ENCODE results near the gene CAD.
A peak's percentile ranks its signal among the peaks of the same experiment; 100 is the strongest.

Gene CAD

DNA sequence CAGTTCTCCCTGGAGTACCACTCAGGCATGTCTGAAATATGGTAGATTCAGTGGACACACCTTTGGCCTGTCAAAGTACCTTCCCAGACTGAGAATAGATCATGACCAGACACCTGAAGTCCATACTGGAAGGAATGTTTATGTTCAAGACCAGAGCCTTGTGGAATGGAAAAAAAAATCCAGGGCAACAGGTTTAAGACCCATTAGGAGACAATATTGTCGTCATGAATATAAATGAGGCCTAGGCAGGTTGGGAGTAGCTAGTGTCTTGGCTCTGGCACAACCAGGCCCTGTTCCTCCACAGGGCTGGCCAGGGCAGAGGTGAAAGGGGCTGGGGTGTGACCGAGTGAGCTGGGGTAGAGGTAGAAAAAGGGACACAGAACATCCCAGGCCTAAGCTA, 18.5 kb upstream of the CAD start:
- DNase-seq (ENCODE audit: low read depth in 3 of 3), result no peak

- DNase-seq (ENCODE audit: low read depth in 3 of 3), result no peak
Measured at GRCh38 chr2:27199241-27199640, 17.9 kb upstream of the CAD start.

DNA sequence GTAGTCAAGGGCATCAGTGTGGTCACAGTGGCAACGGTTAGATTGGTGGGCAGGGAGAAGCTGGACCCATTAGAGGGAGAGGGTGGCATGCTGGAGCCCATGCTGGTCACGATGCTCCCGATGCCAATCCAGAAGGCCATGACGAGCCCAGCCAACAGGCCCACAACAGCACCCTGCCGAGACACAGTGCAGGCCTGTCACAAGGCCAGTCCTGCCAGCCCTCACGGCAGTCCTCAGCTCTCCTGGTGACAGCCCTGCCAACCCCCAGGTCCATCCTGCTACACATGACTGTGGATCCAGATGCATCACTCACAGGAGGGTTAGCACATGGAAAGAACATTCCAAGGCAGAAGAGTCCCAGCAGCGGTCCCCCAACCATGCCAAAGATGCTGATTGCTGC, 15.5 kb upstream of the CAD start:
- no peak for DNase-seq (ENCODE audit: low read depth in 3 of 3)

DNA sequence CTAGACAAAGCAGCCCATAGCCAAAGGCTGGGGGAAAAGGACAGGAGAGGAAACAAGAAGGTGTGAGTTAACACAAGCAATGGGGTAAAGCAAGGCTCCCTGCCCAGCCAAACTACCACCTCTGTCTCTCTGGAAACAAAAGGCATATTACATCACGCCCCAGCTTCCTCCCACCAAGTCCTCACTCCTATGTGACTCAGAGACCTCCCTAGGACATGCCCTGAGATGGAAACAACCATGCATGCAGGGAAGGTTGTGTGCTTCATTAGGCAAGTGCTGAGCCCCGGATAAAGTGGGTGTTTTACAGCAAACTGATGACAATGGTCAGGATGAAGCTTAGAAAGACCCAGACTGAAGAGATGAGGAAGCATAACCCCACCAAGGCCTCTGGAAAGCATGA, 14.3 kb upstream of the CAD start:
- no peak for DNase-seq (ENCODE audit: low read depth in 3 of 3)

- no peak for DNase-seq (ENCODE audit: low read depth in 3 of 3)
Measured at GRCh38 chr2:27203741-27204140, 13.4 kb upstream of the CAD start.

- no peak for DNase-seq (ENCODE audit: low read depth in 3 of 3)
Measured at GRCh38 chr2:27204566-27204965, 12.6 kb upstream of the CAD start.

DNA sequence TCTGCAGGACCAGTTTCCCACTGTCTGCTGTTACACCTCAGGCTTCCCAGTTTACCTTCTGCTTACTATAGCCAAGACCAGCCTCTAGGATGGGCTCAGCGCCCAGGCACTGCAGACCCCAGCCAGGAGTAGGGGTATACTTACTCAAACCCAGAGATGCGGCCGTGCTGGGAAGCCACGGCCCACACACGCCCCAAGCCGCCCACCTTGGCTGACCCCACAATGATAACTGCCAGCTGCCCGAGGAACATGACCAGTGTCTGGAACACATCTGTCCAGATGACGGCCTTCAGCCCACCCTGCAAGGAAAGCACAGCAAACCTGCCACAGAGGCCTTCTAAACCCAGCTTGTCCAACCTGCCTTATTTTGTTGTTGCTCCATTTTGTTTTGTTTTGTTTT, 12.0 kb upstream of the CAD start:
- DNase-seq (ENCODE audit: low read depth in 3 of 3), result no peak

GRCh38 chr2:27206346-27206745, 10.8 kb upstream of the CAD start:
- DNase-seq (ENCODE audit: low read depth in 3 of 3), result no peak

- no peak for DNase-seq (ENCODE audit: low read depth in 3 of 3)
Measured at GRCh38 chr2:27208486-27209050, 8.6 kb upstream of the CAD start.

DNA sequence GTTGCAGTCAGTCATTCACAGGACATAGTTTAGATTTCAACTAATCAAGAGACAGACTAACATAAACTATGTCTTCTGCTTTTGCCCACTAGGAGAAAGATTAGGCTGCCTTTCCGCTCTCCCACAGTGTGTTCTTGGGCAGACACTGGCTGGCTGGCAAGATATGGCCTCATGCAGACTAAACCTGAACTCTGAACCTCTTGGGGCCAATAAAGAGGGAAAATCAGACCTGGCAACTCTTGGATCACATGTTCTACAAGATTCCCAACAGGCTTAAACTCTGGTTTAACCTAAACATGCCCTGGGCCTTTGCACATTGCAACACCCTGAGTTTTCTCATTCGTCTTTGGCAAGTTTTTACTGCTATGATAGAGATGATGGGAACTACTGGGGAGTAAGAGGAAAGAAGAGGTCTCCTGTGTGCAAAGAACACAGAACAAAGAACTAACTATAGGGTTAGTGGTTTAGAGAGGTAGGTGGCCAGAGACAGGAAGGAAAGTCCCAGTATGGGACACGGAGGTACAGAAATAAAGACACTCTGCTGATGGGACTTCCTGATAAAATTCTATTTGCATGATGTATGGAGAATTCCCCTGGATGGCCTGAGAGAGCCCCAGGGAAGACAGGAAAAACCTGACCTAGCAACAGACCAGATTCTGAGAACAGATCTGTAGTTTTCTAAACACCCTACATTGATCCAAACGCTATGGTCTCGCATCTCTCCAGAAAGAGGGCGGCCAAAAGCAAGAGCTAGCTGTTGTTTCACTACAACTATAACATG, 7.4 kb upstream of the CAD start:
- no peak for DNase-seq (ENCODE audit: low read depth in 3 of 3)

GRCh38 chr2:27211241-27211942, 5.8 kb upstream of the CAD start:
- no peak for DNase-seq (ENCODE audit: low read depth in 3 of 3)

DNA sequence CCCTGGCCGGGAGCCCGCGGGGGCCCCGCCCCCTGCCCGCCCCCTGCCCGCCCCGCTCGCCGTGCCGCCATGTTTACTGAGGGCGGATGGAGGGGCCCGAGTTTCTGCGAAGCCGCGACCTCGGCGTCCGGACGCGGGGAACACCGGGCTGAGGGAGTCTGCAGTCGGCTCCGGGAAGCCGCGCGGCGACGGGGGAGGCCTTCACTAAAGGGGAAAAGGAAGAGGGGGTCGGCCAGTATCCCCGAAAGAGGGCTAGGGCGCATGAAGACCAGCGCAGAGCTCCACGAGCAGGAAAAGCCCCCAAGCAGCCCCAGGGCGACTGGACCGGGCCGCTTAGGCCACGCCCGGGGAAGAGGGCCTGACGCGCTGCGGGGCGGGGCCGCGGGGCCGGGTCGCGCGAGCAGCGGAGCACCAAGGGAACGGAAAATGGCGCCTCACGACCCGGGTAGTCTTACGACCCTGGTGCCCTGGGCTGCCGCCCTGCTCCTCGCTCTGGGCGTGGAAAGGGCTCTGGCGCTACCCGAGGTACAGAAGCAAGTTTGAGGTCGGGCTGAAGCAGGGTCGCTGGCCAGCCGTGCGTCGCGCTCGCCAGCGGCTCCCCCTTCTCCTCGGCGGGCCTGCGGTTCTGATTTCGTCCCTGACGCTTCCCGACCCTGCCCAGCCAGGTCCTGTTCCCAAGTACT, 5.1 kb upstream of the CAD start, which contains the start of the genes ATRAID and SLC5A6:
Gene ATRAID (plus strand): TSS at position 99 of the 683 bp plus-strand sequence. CDS start 328 bp downstream, at position 427.
Gene SLC5A6 (minus strand): TSS at position 326 of the 683 bp plus-strand sequence. CDS start 4,618 bp downstream, outside the sequence.
- peak; percentile 74 to 80 (median 80) for DNase-seq (ENCODE audit: low read depth in 3 of 3)

GRCh38 chr2:27212626-27213471, 4.3 kb upstream of the CAD start:
- peak in 1 of 3 experiments; percentile 20 for DNase-seq (ENCODE audit: low read depth in 3 of 3)

GRCh38 chr2:27214941-27215340, 2.2 kb upstream of the CAD start:
- no peak for DNase-seq (ENCODE audit: low read depth in 3 of 3)

GRCh38 chr2:27216416-27217137, 592 bp upstream of the CAD start:
- DNase-seq (ENCODE audit: low read depth in 3 of 3), result no peak

DNA sequence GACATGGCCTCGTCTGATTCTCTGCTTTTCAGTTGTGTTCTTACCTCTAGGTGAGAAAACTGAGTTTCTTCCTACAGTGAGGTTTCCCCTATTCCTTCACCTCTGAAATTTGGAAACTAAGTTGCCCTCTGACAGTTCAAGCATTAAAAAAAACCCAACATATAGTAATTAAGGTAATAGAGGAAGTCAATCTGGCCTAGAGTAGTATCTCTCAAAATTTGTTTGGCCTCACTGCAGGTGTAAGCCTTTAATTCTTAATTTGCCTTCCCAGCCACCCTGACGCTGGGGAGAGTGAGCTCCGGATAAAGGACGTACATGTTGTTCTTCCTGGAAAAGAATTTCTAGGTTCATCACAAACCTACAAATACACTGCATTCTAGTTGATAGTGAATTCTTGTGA, 1.4 kb downstream of the CAD start:
- no peak for DNase-seq (ENCODE audit: low read depth in 3 of 3)

- DNase-seq (ENCODE audit: low read depth in 3 of 3), result no peak
Measured at GRCh38 chr2:27219091-27219490, 1.9 kb downstream of the CAD start.

GRCh38 chr2:27220091-27220490, 2.9 kb downstream of the CAD start:
- DNase-seq (ENCODE audit: low read depth in 3 of 3), result no peak

- no peak for DNase-seq (ENCODE audit: low read depth in 3 of 3)
Measured at GRCh38 chr2:27221166-27221565, 4.0 kb downstream of the CAD start.

DNA sequence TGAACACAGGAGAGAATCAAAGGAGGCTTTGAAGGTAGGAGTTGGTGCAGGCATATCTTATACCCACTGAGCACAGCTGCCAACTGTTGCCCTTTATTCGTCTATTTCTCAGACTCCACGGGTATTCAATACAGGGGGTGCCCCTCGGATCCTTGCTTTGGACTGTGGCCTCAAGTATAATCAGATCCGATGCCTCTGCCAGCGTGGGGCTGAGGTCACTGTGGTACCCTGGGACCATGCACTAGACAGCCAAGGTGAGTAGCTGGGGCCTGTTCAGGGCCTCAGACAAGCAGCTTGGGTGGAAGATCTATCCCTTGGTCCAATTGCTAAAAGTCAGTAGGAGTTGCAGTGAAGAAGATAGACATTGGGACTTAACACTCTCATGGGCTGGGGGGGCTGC, 5.2 kb downstream of the CAD start:
- no peak for DNase-seq (ENCODE audit: low read depth in 3 of 3)

DNA sequence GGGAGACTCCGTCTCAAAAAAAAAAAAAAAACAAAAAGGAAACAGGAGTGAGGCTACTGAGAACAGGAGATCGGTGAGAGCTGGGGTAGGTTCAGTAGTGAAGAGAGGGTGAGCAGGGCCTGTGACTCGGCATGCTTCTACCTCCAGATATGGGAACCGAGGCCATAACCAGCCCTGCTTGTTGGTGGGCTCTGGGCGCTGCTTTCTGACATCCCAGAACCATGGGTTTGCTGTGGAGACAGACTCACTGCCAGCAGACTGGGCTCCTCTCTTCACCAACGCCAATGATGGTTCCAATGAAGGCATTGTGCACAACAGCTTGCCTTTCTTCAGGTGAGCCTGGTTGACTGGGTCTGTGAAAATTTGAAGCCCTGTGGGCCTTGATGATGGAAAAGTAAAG, 6.2 kb downstream of the CAD start:
- no peak for DNase-seq (ENCODE audit: low read depth in 3 of 3)
